Upper lobe of left lung (tissue), 4 donors: ENCODE data around the gene ST8SIA6.

Experiments used
- CTCF ChIP-seq, 6 experiments: fragments of 450-650 bp in 4 of 6; fragments of 200-600 bp in 2 of 6; sonication (generic) in 2 of 6; IDR thresholded peaks; one replicate each; pipeline ENCODE4 v1.5.1; 2016 to 2019; ENCODE audit warnings: antibody characterized with exemption in 6 of 6
- POLR2A ChIP-seq, 4 donors: fragments of 450-650 bp; IDR thresholded peaks; one replicate each; pipeline ENCODE4 v1.5.1; 2016 to 2017; ENCODE audit warnings: antibody characterized with exemption in 4 of 4, mild to moderate bottlenecking in 2 of 4
- POLR2AphosphoS5 ChIP-seq, 2 donors: sonication (generic); formaldehyde crosslinking; IDR thresholded peaks; one replicate each; pipeline ENCODE4 v1.5.1; 2017; ENCODE audit warnings: antibody characterized with exemption in 2 of 2

GRCh38 chr10:17474595-17475323 lies 20.4 kb upstream of the ST8SIA6 start:
- TF ChIP-seq POLR2A (IDR thresholded peaks at IDR 0.05) (no peak), CTCF (IDR thresholded peaks at IDR 0.05) (no peak), POLR2AphosphoS5 (IDR thresholded peaks at IDR 0.05) (no peak)
